Right lobe of liver (tissue), 6 donors: ENCODE results near the gene CYP2W1. TPM values are rescaled to one million over a fixed set of nuclear protein-coding genes. Genes with fewer than 3 reads are reported as not detected.
A peak's percentile ranks its signal among the peaks of the same experiment; 100 is the strongest.

Experiments
- ATAC-seq, 4 donors: fragments of 200-7000 bp; cut with Tn5 transposase; one replicate each; pipeline ENCODE4 v1.9.1; 2020; ENCODE audit warnings: mild to moderate bottlenecking in 4 of 4, moderate library complexity in 4 of 4
- DNase-seq, 3 donors: peaks; one replicate each; pipeline ENCODE4 v3.0.0-alpha.2; 2020
- H3K27ac ChIP-seq, 3 donors: fragments of 200-600 bp; one replicate each; pipeline ENCODE4 v1.8.0; 2022
- H3K27me3 ChIP-seq, 2 donors: fragments of 200-600 bp; one replicate each; pipeline ENCODE4 v1.8.0; 2022
- H3K36me3 ChIP-seq, 4 donors: fragments of 200-600 bp; sonication (generic) in 1 of 4; one replicate each; pipeline versions ENCODE4 v1.5.1 to v1.8.0; 2017 to 2022; ENCODE audit warnings: control low read depth in 1 of 4
- H3K4me1 ChIP-seq, 4 donors: fragments of 200-600 bp; sonication (generic) in 1 of 4; one replicate each; pipeline versions ENCODE4 v1.5.1 to v1.8.0; 2017 to 2022; ENCODE audit warnings: control low read depth in 1 of 4
- H3K4me3 ChIP-seq, 3 donors: fragments of 200-600 bp; one replicate each; pipeline ENCODE4 v1.8.0; 2022
- H3K9me3 ChIP-seq, 4 donors: fragments of 200-600 bp; sonication (generic) in 1 of 4; one replicate each; pipeline versions ENCODE4 v1.5.1 to v1.8.0; 2017 to 2022; ENCODE audit warnings: control low read depth in 1 of 4
- CTCF ChIP-seq, 4 donors: fragments of 200-600 bp in 3 of 4; fragments of 450-650 bp in 1 of 4; IDR thresholded peaks; one replicate each; pipeline versions ENCODE4 v1.5.1 to v1.8.0; 2016 to 2022; ENCODE audit warnings: antibody characterized with exemption in 4 of 4, mild to moderate bottlenecking in 2 of 4
- POLR2A ChIP-seq: fragments of 450-650 bp; IDR thresholded peaks from one replicate; pipeline ENCODE4 v1.6.1; 2017; ENCODE audit warnings: antibody characterized with exemption, mild to moderate bottlenecking
- WGBS: methylation state at CpG from one replicate; pipeline ENCODE4 v1.1.6; 2018; ENCODE audit warnings: low coverage, low lambda C conversion rate; ENCODE audit not compliant: insufficient coverage; ENCODE audit errors: missing lambda C conversion rate; 5-methylcytosine and 5-hydroxymethylcytosine counted together
- intact Hi-C, 2 donors: fragments of 100-400 bp; cut with DNase I; formaldehyde crosslinking; loops; one replicate each; pipeline versions ENCODE4 v1.11.2 to v1.14.1; 2022
- total RNA-seq, 6 experiments: library from RNA; depleted of rRNA in 2 of 6; stranded (reverse); fragments of >200 nt in 2 of 6; fragmentation: NEBNext Ultra II Directional in 3 of 6; extraction: Animal tissue kit (Norgen Biotek cat#: 25700) in 3 of 6; gene quantifications; one replicate each; pipeline versions ENCODE4 v1.1.0 to v1.2.4, GENCODE V29; 2016 to 2023
- donor health status: DM: no; HTN: yes; CAD: no.
- donor health status: DM: no; HTN: no; CAD: no.
- donor health status: DM: no; HTN: no; CAD: no.
- donor health status: DM: no; HTN: yes; CAD: no.
- donor health status: DM: no; HTN: yes; CAD: no.

Gene CYP2W1
- total RNA-seq, 6 experiments from 2014 or later = not detected

GRCh38 chr7:978416-979091, 4.4 kb upstream of the CYP2W1 start:
- intact Hi-C loops = no loop called here
- DNase-seq (no peak), ATAC-seq (no peak)
- H3K27me3 ChIP-seq = no peaks in the 10 kb centered on the region
- peaks cover 0 to 30% (median 8%) of the 10 kb centered on the region in 4 donors for H3K4me1 ChIP-seq
- H3K9me3 ChIP-seq = no peaks in the 10 kb centered on the region
- TF ChIP-seq POLR2A = no peak
- no peak for TF ChIP-seq CTCF (IDR thresholded peaks at IDR 0.05)
- WGBS = 91% methylated on average over 4 of the region's 24 CpGs
- no peak overlapping the region for H3K4me3 ChIP-seq
- peak overlapping the region in 1 of 3 donors; percentile 60 for H3K27ac ChIP-seq
- no peaks in the 10 kb centered on the region for H3K36me3 ChIP-seq

GRCh38 chr7:979151-979550, 3.8 kb upstream of the CYP2W1 start:
- 86% methylated on average over 16 of the region's 16 CpGs for WGBS
- no peak overlapping the region for H3K4me3 ChIP-seq
- no peaks in the 10 kb centered on the region for H3K9me3 ChIP-seq
- H3K36me3 ChIP-seq = no peaks in the 10 kb centered on the region
- DNase-seq = no peak
- peaks cover 0 to 24% (median 6%) of the 10 kb centered on the region in 4 donors for H3K4me1 ChIP-seq
- intact Hi-C loops = no loop called here
- ATAC-seq = no peak
- H3K27ac ChIP-seq = no peak overlapping the region
- H3K27me3 ChIP-seq = no peaks in the 10 kb centered on the region
- TF ChIP-seq POLR2A = no peak

DNA sequence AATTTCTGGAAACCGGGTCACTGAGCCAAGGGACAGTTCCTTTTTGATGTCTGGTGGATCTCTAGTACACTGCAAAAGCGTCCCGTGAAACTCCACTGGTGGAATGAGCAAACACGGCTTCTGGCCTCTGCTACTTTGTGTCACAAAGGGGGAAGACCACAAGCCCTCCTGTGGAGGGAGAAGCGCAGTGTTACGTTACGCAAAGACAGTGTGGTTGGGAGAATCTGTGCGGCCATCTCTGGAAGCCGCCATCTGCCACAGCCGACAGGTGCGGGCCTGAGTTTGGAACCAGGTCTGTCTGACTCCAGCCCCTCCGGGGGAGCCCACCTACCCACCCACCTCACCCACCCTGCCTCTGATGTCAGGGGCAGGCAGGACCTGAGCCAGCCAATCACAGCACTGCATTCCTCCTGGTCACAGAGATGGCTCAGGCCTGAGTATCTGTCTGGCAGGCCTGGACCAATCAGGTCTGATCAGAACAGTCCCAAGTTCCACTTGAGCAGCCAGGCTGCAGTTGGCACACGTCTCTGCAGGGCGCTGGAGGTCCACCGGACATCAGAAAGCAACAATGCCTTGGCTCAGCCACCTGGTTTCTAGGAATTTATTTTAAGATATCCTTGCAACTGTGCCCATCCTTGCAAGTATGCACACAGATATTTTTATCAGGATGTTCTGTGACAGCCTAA, 3.0 kb upstream of the CYP2W1 start:
- intact Hi-C loops = no loop called here
- H3K27ac ChIP-seq = no peak overlapping the region
- TF ChIP-seq POLR2A (no peak), CTCF (IDR thresholded peaks at IDR 0.05) (no peak)
- ATAC-seq (no peak), DNase-seq (no peak)
- H3K27me3 ChIP-seq = no peaks in the 10 kb centered on the region
- 66% methylated on average over 8 of the region's 15 CpGs for WGBS
- no peaks in the 10 kb centered on the region for H3K9me3 ChIP-seq
- no peaks in the 10 kb centered on the region for H3K36me3 ChIP-seq
- no peak overlapping the region for H3K4me3 ChIP-seq
- peaks cover 0 to 21% (median 6%) of the 10 kb centered on the region in 4 donors for H3K4me1 ChIP-seq

DNA sequence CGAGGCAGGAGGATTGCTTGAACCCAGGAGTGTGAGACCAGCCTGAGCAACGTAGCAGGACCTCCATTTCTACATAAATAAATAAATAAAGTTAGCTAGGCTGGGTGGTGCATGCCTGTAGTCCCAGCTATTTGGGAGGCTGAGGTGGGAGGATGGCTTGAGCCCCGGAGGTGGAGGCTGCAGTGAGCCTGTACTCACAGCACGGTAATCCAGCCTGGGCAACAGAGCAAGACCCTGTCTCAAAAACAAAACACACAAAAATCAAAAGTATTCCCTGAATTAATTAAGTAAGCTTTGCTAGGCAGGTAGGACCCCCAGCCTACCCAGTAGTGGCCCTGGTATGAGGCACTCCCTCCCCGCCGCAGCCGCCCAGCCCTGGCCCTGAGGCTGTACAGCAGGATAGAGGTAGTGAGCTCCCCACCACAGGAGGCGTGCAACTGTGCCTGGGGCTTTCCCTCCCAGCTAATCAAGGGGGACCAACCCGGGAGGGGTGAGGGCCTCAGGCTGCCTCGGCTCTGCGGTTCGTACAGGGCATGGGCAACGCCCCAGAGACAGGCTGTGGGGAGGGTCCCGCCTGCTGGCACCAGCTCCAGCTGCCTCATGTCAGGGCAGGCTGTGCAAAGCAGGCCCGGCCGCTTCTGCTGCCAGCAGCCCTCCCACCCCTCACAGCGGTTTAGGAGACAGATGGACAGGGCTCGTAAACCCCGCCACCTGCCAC, 1.0 kb upstream of the CYP2W1 start:
- H3K27ac ChIP-seq = no peak overlapping the region
- intact Hi-C loops = no loop called here
- H3K36me3 ChIP-seq = no peaks in the 10 kb centered on the region
- no peaks in the 10 kb centered on the region for H3K9me3 ChIP-seq
- DNase-seq (no peak), ATAC-seq (no peak)
- no peaks in the 10 kb centered on the region for H3K27me3 ChIP-seq
- peaks cover 0 to 11% (median 5%) of the 10 kb centered on the region in 4 donors for H3K4me1 ChIP-seq
- TF ChIP-seq POLR2A (no peak), CTCF (IDR thresholded peaks at IDR 0.05) (no peak)
- 68% methylated on average over 2 of the region's 19 CpGs for WGBS
- no peak overlapping the region for H3K4me3 ChIP-seq
